SK-N-SH (cell line): ENCODE results near the gene CDH23. TPM values are rescaled to one million over a fixed set of nuclear protein-coding genes. Genes with fewer than 3 reads are reported as not detected.

Source experiments
- CTCF ChIA-PET: fragments of 300-600, 350-600 bp; formaldehyde crosslinking; extraction: SDS; loops from one replicate; lab custom pipeline; 2021; lab: Yijun Ruan, JAX
- POLR2A ChIA-PET: fragments of 350-600 bp; sonication (Branson Sonifier 250); formaldehyde crosslinking; extraction: SDS; loops from one replicate; lab custom pipeline; 2020; ENCODE audit warnings: antibody characterized with exemption, inconsistent platforms; lab: Yijun Ruan, JAX
- DNase-seq: peaks from one replicate; pipeline ENCODE4 v3.0.0; 2012
- H2AFZ ChIP-seq: fragments of 200-600 bp; sonication (generic); 2 replicates; pipeline ENCODE4 v1.8.1; 2016; ENCODE audit warnings: antibody characterized with exemption, mild to moderate bottlenecking, low read depth
- H3F3A ChIP-seq: fragments of 200-600 bp; sonication (generic); replicated peaks from 2 replicates; pipeline ENCODE3; 2016; ENCODE audit warnings: antibody characterized with exemption, mild to moderate bottlenecking; ENCODE audit not compliant: insufficient read depth
- H3K27ac ChIP-seq, 2 experiments: fragments of 200-500 bp in 1 of 2; fragments of 200-600 bp in 1 of 2; sonication (Bioruptor generic) in 1 of 2; sonication (generic), shearing (Covaris generic) in 1 of 2; 2 replicates each; pipeline versions ENCODE4 v1.5.1 to v1.6.1; 2014 to 2016; ENCODE audit warnings: low read depth in 2 of 2, inconsistent platforms in 1 of 2, low read length in 1 of 2, mild to moderate bottlenecking in 1 of 2, mixed read lengths in 1 of 2
- H3K27me3 ChIP-seq: fragments of 200-600 bp; sonication (generic), shearing (Covaris generic); 2 replicates; pipeline ENCODE4 v1.6.1; 2016; ENCODE audit warnings: mixed run types; ENCODE audit not compliant: insufficient read depth
- H3K36me3 ChIP-seq, 2 experiments: fragments of 200-500 bp in 1 of 2; fragments of 200-600 bp in 1 of 2; sonication (Bioruptor generic) in 1 of 2; sonication (generic) in 1 of 2; replicated peaks in 1 of 2; 2 replicates each; pipeline versions ENCODE3 to v1.5.1; 2014 to 2016; ENCODE audit warnings: low read length in 1 of 2, mild to moderate bottlenecking in 1 of 2; ENCODE audit not compliant: insufficient read depth in 2 of 2, control insufficient read depth in 1 of 2
- H3K4me1 ChIP-seq, 2 experiments: fragments of 200-500 bp in 1 of 2; fragments of 200-600 bp in 1 of 2; sonication (Bioruptor generic) in 1 of 2; sonication (generic), shearing (Covaris generic) in 1 of 2; 2 replicates each; pipeline versions ENCODE4 v1.5.1 to v1.6.1; 2014 to 2016; ENCODE audit warnings: low read depth in 1 of 2, low read length in 1 of 2, mixed run types in 1 of 2; ENCODE audit not compliant: insufficient read depth in 2 of 2, control insufficient read depth in 1 of 2
- H3K4me2 ChIP-seq: fragments of 200-600 bp; sonication (generic), shearing (Covaris generic); 2 replicates; pipeline ENCODE4 v1.6.1; 2017; ENCODE audit warnings: mixed run types
- H3K4me3 ChIP-seq, 2 experiments: fragments of 200-500 bp in 1 of 2; fragments of 200-600 bp in 1 of 2; sonication (Bioruptor generic) in 1 of 2; sonication (generic), shearing (Covaris generic) in 1 of 2; 2 replicates each; pipeline versions ENCODE4 v1.5.1 to v1.8.1; 2014 to 2016; ENCODE audit warnings: low read depth in 2 of 2, inconsistent platforms in 1 of 2, low read length in 1 of 2, mild to moderate bottlenecking in 1 of 2, mixed read lengths in 1 of 2, moderate library complexity in 1 of 2
- H3K79me2 ChIP-seq: fragments of 200-600 bp; sonication (generic); 2 replicates; pipeline ENCODE4 v1.8.1; 2017; ENCODE audit warnings: mild to moderate bottlenecking; ENCODE audit not compliant: insufficient read depth
- H3K9ac ChIP-seq: fragments of 200-600 bp; sonication (generic); 2 replicates; pipeline ENCODE4 v1.6.1; 2017; ENCODE audit warnings: mixed run types
- H3K9me2 ChIP-seq: fragments of 200-600 bp; sonication (generic); 2 replicates; pipeline ENCODE4 v1.6.1; 2017; ENCODE audit warnings: mixed run types
- H3K9me3 ChIP-seq: fragments of 200-600 bp; sonication (generic); 2 replicates; pipeline ENCODE4 v1.6.1; 2017; ENCODE audit warnings: mixed run types, mild to moderate bottlenecking, moderate library complexity
- H4K20me1 ChIP-seq: fragments of 200-600 bp; sonication (generic); 2 replicates; pipeline ENCODE4 v1.6.1; 2017; ENCODE audit warnings: mild to moderate bottlenecking, mixed run types; ENCODE audit not compliant: insufficient read depth
- ELF1 ChIP-seq: IDR thresholded peaks from 2 replicates; pipeline ENCODE4 v1.4.0; 2012
- EP300 ChIP-seq, 2 experiments: IDR thresholded peaks; 2 replicates each; pipeline versions ENCODE4 v1.4.0 to v1.6.1; 2012; ENCODE audit warnings: borderline replicate concordance in 1 of 2, low read depth in 1 of 2, low read length in 1 of 2
- EZH2phosphoT487 ChIP-seq: fragments of 200-600 bp; sonication (generic); IDR thresholded peaks from 2 replicates; pipeline ENCODE4 v1.6.1; 2017; ENCODE audit warnings: low read depth, mixed run types, mild to moderate bottlenecking, antibody characterized with exemption, moderate library complexity, borderline replicate concordance
- GABPA ChIP-seq: IDR thresholded peaks from 2 replicates; pipeline ENCODE4 v1.4.0; 2012; ENCODE audit warnings: low read depth, mild to moderate bottlenecking
- GATA2 ChIP-seq: sonication (generic); formaldehyde crosslinking; IDR thresholded peaks from 2 replicates; pipeline ENCODE4 v1.5.0; 2020; ENCODE audit warnings: mild to moderate bottlenecking, missing genetic modification reagents
- SIN3A ChIP-seq: IDR thresholded peaks from 2 replicates; pipeline ENCODE4 v1.6.1; 2012; ENCODE audit warnings: low read depth, mild to moderate bottlenecking, low read length, moderate library complexity, borderline replicate concordance
- SMC3 ChIP-seq: IDR thresholded peaks from 2 replicates; pipeline ENCODE4 v1.6.1; 2012; ENCODE audit warnings: low read depth, low read length, improper control_type of control experiment
- TAF1 ChIP-seq: IDR thresholded peaks from 2 replicates; pipeline ENCODE4 v1.6.1; 2012; ENCODE audit warnings: low read depth, mild to moderate bottlenecking, low read length, moderate library complexity, borderline replicate concordance
- WGBS: methylation state at CpG from one replicate; pipeline ENCODE4 v1.1.6; 2017; ENCODE audit warnings: low lambda C conversion rate; 5-methylcytosine and 5-hydroxymethylcytosine counted together
- polyA plus RNA-seq, 3 experiments: library from polyadenylated mRNA; depleted of rRNA; stranded (reverse); fragments of >200 nt; gene quantifications; 2 replicates each; pipeline ENCODE4 v1.2.3, GENCODE V29; 2012
- TF ChIP-seq, protein P1 (sequence below): fragments of 200-600 bp; sonication (generic); IDR thresholded peaks from 2 replicates; pipeline ENCODE4 v1.6.1; 2017; ENCODE audit warnings: antibody characterized with exemption, mild to moderate bottlenecking, moderate library complexity
- TF ChIP-seq, protein P2 (sequence below): IDR thresholded peaks from 2 replicates; pipeline ENCODE4 v1.4.0; 2012; ENCODE audit warnings: low read depth, borderline replicate concordance
- TF ChIP-seq, protein P3 (sequence below): IDR thresholded peaks from 2 replicates; pipeline ENCODE4 v1.6.1; 2012; ENCODE audit warnings: mild to moderate bottlenecking, low read depth, low read length, moderate library complexity

The CDH23 gene
- polyA plus RNA-seq, 1 of the 3 experiments (the other 2 are of a cell fraction) = 0.03 TPM

DNA sequence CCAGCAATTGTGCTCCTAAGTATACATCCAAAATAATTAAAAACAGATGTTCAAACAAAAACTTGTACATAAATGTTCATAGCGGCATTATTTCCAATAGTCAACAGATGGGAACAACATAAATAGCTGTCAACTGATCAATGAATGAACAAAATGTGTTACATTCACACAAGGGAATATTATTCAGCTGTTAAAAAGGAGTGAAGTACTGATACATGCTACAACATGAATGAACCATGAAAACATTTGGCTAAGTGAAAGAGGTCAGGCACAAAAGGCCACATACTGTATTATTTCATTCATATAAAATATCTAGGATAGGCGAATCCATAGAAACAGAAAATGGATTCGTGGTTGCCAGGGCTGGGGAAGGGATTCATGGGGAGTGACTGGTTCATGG lies 109.1 kb downstream of the CDH23 start:
- Histone ChIP-seq H3K4me2 (no peak overlapping the region), H3K9me2 (no peaks in the 10 kb centered on the region), H2AFZ (no peak overlapping the region), H3K9me3 (no peaks in the 10 kb centered on the region), H3K27me3 (peaks cover 15% of the 10 kb centered on the region; the same call in 1 of the 2 replicates), H3K4me1 (no peaks in the 10 kb centered on the region; a peak in 1 of 4 replicates), H3K27ac (no peak overlapping the region), H3K36me3 (no peaks in the 10 kb centered on the region), H4K20me1 (no peaks in the 10 kb centered on the region), H3K9ac (no peak overlapping the region), H3F3A (no peaks in the 10 kb centered on the region), H3K79me2 (no peaks in the 10 kb centered on the region), H3K4me3 (no peak overlapping the region)
- 54% methylated on average over 3 of the region's 3 CpGs for WGBS
- no peak for TF ChIP-seq SIN3A
- TF ChIP-seq GABPA = no peak
- no peak for TF ChIP-seq GATA2 (CRISPR knock-in tag)
- TF ChIP-seq EZH2phosphoT487 = no peak
- DNase-seq = no peak
- ChIA-PET POLR2A (no interaction called here), CTCF (interaction anchor here (0.8 to 2.1 kb wide), 3 partner anchors 17 to 64 kb away, joined by 3 to 7 read pairs (median 3); no protein-coding TSS in a partner anchor)

DNA sequence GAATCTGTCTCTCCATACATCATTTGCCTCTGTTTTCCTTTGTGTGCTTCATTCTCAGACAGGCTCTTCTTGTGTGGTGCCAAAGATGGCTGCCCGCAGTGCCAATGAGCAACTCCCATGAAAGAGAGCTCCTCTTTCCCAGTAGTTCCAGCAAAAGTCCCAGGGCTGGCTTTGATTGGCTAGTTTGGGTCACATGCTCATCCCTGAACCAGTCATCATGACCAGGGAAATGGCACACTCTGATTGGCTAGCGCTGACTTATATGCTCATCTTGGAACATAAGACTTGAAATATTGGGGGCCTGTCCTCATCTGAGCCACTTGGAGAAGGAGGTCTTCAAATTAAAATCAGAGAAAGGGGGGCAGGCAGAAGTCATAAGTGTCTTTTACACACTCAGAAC lies 112.7 kb downstream of the CDH23 start:
- H3K36me3 ChIP-seq = no peaks in the 10 kb centered on the region
- H3K27me3 ChIP-seq = peaks cover 10% of the 10 kb centered on the region; the same call in 1 of the 2 replicates
- no peaks in the 10 kb centered on the region for H3K9me3 ChIP-seq
- peaks cover 0 to 31% of the 10 kb centered on the region in 2 experiments; a peak in 1 of 4 replicates for H3K4me1 ChIP-seq
- no peaks in the 10 kb centered on the region for H3K79me2 ChIP-seq
- H3K4me3 ChIP-seq = no peak overlapping the region
- H2AFZ ChIP-seq = no peak overlapping the region
- 31% methylated on average over 2 of the region's 2 CpGs for WGBS
- H3K27ac ChIP-seq = no peak overlapping the region
- H3K9ac ChIP-seq = no peak overlapping the region
- TF ChIP-seq ELF1 (no peak), SMC3 (no peak), EP300 (IDR thresholded peaks at IDR 0.05; ENCODE audit: borderline replicate concordance in 1 of 2, low read depth in 1 of 2, low read length in 1 of 2) (no peak), TAF1 (no peak)
- TF ChIP-seq, protein P1, sequence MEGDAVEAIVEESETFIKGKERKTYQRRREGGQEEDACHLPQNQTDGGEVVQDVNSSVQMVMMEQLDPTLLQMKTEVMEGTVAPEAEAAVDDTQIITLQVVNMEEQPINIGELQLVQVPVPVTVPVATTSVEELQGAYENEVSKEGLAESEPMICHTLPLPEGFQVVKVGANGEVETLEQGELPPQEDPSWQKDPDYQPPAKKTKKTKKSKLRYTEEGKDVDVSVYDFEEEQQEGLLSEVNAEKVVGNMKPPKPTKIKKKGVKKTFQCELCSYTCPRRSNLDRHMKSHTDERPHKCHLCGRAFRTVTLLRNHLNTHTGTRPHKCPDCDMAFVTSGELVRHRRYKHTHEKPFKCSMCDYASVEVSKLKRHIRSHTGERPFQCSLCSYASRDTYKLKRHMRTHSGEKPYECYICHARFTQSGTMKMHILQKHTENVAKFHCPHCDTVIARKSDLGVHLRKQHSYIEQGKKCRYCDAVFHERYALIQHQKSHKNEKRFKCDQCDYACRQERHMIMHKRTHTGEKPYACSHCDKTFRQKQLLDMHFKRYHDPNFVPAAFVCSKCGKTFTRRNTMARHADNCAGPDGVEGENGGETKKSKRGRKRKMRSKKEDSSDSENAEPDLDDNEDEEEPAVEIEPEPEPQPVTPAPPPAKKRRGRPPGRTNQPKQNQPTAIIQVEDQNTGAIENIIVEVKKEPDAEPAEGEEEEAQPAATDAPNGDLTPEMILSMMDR = no peak
- TF ChIP-seq, protein P2, sequence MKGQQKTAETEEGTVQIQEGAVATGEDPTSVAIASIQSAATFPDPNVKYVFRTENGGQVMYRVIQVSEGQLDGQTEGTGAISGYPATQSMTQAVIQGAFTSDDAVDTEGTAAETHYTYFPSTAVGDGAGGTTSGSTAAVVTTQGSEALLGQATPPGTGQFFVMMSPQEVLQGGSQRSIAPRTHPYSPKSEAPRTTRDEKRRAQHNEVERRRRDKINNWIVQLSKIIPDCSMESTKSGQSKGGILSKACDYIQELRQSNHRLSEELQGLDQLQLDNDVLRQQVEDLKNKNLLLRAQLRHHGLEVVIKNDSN = no peak
- TF ChIP-seq, protein P3, sequence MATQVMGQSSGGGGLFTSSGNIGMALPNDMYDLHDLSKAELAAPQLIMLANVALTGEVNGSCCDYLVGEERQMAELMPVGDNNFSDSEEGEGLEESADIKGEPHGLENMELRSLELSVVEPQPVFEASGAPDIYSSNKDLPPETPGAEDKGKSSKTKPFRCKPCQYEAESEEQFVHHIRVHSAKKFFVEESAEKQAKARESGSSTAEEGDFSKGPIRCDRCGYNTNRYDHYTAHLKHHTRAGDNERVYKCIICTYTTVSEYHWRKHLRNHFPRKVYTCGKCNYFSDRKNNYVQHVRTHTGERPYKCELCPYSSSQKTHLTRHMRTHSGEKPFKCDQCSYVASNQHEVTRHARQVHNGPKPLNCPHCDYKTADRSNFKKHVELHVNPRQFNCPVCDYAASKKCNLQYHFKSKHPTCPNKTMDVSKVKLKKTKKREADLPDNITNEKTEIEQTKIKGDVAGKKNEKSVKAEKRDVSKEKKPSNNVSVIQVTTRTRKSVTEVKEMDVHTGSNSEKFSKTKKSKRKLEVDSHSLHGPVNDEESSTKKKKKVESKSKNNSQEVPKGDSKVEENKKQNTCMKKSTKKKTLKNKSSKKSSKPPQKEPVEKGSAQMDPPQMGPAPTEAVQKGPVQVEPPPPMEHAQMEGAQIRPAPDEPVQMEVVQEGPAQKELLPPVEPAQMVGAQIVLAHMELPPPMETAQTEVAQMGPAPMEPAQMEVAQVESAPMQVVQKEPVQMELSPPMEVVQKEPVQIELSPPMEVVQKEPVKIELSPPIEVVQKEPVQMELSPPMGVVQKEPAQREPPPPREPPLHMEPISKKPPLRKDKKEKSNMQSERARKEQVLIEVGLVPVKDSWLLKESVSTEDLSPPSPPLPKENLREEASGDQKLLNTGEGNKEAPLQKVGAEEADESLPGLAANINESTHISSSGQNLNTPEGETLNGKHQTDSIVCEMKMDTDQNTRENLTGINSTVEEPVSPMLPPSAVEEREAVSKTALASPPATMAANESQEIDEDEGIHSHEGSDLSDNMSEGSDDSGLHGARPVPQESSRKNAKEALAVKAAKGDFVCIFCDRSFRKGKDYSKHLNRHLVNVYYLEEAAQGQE = no peak
- H4K20me1 ChIP-seq = no peaks in the 10 kb centered on the region
- ChIA-PET CTCF (interaction anchor here (1.5 to 1.7 kb wide), 4 partner anchors 12 to 113 kb away, joined by 3 to 4 read pairs (median 4); partner anchors contain the start of gene CDH23), POLR2A (no interaction called here)
- H3K9me2 ChIP-seq = no peaks in the 10 kb centered on the region
- DNase-seq = no peak
- H3F3A ChIP-seq = no peaks in the 10 kb centered on the region
- no peak overlapping the region for H3K4me2 ChIP-seq
